Measurements from ENCODE around the gene WDPCP.
"Not testable (repeated sequence)": the region's sequence is repeated elsewhere in the genome, so short reads cannot be mapped to it uniquely, and the experiment has no call there.

WDPCP gene

DNA sequence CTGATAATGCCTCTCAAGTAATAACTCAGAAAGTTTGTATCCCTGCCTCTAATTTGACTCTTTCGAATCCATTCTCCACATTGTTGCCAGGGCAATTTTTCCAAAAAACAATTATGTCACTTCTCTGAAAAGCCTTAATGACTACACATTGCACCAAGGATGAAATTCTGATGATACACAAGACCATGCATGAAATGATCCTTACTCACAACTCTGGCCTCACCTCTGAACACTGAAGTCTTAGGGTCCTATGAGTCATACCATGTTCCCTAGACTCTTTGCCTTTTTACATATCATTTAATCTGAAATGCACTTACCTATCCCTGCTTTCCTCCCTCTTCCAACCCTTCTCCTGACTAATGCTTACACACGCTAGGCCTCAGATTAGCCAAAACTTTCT, 51.0 kb downstream of the WDPCP start:
- DNase-seq, result no peak

DNA sequence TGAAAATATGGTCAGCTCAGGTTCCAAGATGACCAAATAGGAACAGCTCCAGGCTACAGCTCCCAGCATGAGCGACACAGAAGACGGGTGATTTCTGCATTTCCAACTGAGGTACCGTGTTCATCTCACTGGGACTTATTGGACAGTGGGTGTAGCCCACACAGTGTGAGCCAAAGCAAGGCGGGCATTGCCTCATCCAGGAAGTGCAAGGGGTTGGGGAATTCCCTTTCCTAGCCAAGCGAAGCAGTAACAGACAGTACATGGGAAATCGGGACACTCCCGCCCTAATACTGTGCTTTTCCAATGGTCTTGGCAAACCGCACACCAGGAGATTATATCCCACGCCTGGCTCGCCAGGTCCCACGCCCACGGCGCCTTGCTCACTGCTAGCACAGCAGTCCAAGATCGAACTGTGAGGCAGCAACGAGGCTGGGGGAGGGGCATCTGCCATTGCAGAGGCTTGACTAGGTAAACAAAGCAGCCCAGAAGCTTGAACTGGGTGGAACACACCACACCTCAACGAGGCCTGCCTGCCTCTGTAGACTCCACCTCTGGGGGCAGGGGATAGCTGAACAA, 57.5 kb downstream of the WDPCP start:
- DNase-seq, result no peak

DNA sequence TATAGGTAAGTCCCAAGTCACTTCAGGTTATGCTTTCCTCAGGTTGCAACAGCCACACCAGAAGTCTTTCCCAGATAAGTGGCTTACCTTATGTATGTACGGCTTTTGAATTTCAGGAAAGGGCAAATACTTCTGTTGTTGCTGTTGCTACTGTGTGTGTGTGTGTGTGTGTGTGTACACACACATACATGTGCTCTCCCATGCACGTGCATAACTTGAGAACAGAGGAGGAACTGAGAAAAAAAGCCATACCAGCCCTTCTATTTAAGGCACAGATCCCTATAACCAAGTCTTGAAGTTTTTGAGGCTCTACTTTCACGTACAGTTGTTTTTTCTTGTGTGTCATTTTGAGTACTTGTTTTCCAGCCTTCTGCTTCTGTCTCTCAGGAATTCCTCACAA, 62.4 kb downstream of the WDPCP start:
- no peak for DNase-seq

DNA sequence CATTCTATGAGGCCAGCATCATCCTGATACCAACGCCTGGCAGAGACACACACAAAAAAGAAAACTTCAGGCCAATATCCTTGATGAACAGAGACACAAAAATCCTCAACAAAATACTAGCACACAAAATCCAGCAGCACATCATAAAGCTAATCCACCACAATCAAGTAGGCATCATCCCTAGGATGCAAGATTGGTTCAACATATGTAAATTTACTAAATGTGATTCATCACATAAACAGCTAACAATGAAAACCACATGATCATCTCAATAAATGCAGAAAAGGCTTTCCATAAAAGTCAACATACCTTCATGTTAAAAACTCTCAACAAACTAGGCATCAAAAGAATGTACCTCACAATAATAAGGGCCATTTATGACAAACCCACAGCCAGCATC, 65.3 kb downstream of the WDPCP start:
- DNase-seq, result no peak

DNA sequence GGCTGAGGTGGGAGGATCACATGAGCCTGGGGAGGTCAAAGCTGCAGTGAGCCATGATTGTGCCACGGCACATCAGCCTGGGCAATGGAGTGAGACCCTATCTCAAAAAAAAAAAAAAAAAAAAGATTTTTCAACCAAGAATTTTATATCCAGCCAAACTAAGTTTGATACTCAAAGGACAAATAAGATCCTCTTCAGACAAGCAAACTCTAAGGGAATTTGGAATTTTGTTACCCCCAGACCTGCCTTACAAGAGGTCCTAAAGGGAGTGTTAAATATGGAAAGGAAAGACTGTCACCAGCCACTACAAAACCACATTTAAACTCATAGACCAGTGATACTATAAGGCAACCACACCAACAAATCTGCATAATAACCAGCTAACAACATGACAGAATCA, 67.5 kb downstream of the WDPCP start:
- DNase-seq, result no peak

DNA sequence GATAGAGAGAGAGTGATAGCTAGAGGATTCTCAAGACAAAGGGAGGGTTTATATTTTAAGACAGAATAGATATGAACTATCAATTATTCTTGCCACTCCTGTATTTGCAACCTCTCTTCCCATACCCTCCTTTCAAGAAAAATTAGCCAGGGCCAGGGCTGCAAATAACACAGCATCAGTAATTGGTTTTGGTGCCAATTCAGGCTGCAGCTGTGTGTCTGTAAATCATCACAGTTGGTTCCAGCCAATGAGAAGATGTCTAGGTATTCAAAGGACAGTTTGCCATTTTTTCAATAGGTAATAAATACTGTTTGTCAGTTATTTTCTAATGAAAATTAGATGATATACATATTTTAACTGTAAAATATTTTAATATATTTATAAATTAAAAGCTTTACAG, 73.5 kb downstream of the WDPCP start:
- no peak for DNase-seq

DNA sequence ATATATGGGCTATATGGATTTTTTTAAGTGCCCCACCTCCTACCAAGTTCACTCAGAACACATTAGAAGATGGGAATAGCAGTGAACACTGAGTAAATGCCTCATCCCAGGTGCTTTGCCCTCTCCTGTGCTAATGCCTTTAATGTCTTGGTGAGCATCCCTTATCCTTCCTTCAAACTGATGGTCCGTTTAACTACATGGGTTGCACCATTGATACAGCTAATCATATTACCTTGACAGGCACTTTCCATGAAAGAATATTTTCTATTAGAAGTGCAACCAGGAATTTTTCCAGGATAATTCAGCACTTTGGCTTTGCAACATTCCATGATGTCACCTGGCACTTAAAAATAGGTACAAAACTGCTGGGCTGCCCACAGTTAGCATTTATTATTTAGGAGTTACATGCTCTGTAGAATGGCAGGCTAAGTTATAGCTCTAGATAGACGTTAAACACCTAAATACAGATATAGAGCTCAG, 74.0 kb downstream of the WDPCP start:
- DNase-seq, result no peak

DNA sequence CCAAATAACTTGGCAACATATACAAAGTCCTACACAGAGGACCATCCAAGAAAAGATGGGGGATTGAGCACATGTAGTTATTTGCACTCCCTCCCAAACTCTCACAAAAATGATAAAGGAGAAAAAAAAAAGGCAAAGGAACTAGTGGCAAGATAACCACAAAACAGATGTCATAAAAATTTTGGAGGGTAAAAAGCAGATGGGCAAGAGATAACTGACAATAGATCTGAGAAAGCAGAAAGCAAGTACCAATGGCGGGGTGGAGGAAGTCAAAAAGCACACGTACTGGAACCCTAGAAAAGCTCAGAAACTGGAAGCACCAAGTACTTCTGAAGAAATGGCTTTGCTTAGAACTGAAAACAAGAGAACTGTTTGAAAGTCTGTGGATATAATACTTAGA, 82.0 kb downstream of the WDPCP start:
- DNase-seq, result no peak

DNA sequence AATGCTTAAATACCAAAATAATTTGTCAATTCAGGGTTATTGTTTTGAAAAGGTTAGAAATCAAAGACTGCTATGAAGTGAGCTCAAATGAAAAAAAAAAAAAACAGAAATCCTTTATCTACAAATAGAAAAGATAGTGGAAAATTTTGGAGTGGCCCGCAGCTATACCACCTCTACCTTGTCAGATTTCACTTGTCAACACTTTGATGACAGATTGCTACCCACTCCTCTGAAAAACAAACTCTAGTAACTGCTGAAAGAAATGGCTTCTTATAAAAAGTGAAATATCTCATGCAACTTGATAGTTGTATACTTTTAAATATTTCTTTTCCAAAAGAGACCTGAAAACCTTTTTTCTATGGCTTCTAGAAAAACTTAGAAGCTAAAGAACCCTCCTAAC, 84.5 kb downstream of the WDPCP start:
- no peak for DNase-seq

DNA sequence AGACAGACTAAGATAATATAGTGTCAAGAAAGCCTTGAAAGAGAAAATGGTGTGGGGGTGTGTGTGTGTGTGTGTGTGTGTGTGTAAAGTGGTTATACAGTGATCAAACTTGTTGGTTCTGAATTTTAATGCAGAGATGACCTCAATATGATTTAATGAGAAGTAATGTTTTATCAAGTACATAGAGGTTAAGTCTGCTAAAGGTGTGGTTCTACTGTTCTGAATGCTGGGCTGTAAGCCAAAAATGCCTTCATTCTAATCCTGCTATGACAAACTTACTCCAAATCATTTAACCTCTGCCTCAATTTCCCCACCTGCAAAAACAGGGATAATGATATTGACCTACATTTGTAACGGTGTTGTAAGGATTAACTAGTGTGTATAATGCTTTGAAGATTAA, 87.9 kb downstream of the WDPCP start:
- DNase-seq, result no peak

DNA sequence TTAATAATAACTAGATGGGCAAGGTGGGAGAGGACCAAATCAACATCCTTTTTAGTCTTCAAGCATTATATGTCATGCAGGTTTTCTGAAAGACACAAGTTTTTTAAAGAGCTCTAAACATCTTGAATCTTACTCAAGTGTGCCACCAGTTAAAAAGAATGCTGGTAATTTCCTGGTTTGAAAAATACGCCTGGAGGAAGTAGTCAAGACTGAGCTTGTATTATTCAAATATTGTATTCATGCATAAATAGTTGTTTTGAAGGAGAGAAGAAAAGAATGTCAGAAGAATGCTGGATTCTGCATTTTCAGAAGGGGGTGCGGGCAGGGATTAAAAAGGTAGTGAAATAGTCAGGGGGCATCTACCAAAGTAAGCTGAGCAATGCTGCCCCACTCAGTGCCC, 90.7 kb downstream of the WDPCP start:
- no peak for DNase-seq

DNA sequence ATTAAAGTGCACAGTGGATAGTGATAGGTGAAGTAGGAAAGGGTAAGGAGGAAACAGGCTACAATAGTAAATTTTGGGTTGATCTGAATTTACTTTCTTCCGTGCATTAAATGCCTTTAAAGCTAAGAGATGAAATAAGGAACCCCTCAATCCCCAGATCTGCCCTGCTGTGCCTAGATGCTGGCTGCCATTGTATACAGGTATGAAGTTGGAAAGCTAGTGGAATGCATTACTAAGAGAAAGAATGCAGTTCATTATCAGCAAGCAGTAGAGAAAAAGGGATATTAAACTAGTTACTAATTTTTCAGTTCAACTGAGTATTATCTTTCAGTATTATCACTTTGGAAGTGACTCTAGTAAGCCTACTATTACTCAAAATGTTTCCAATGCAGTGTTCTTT, 93.3 kb downstream of the WDPCP start:
- DNase-seq, result no peak

DNA sequence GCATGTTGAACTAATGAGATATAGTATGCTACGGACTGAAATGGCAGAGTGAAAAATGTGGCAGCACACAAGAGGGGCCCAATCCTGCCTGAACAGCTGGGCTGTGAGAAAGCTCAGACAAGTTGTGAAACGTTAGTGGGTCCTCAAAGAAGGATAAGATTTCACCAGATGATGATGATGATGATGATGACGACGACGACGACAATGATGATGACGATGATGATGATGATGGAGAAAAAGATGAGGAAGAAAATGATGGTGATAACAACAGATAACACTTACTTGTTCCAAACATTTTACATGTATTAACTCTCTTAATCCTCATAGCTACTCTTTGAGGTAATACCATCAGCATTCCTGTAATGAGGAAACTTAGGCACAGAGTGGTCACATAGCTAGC, 94.2 kb downstream of the WDPCP start:
- no peak for DNase-seq

DNA sequence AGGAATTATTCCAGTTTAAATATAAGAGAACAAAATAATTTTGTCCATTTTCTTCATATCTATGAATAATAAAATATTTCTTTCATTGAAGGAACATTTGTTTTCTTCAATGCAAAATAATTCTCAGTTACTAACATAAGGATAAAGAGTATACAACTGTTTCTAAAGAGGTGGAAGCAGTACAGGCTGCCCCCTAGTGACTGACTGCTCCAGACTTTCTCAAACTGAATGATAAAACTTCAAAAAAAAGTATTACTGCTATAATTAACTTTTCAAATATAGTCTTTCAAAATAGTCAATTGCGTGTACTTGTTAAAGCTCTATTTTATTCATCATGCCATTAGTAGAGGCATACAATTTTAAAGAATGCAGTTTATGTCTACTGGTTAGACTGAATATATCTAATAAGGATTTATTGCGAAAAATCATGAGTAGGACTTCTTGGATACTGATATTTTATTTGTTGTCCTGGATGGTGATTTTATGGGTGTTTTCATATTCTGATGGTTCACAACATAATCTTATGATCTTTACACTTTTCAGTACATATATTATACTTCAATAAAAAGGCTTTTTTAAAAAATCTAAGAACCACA, 100.1 kb downstream of the WDPCP start:
- DNase-seq, result peak; percentile 5

DNA sequence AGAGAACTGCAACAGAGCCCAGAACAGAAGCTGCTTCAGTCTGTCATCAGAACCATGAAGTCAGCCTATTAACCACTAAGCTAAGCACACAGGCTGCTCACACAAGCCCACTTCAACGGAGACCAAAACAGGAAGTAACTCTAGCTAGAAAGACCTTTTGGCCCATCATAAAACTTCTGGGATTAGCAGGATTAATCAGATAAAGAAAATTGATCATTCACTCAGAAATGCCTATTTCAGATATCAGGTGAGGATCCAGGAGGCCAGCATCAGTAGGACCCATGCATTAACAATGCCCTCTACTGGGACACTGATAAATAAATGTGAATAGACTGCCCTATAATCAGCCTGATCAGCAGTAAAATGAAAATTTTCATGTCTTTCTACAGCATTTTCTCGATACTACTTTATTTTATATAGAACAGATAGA, 101.4 kb downstream of the WDPCP start:
- DNase-seq, result no peak

DNA sequence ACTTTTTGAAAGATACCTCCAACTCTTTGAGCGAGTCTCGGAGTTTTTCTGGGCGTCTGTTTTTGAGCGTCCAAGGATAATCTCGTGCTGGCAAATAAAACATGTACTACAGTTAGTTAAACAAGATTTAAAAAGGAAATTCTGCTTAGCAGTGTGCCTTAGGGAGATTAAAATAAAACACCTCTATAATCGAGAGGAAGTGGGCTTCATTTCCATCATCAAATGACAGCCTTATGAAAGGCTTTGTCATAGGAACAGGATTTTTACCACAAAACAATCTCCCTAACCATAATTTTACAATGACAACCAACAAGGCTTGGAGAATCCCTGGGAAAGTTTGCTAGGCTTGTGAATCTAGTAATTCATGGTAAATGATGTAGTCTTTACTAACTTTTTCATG, 103.4 kb downstream of the WDPCP start:
- no peak for DNase-seq

DNA sequence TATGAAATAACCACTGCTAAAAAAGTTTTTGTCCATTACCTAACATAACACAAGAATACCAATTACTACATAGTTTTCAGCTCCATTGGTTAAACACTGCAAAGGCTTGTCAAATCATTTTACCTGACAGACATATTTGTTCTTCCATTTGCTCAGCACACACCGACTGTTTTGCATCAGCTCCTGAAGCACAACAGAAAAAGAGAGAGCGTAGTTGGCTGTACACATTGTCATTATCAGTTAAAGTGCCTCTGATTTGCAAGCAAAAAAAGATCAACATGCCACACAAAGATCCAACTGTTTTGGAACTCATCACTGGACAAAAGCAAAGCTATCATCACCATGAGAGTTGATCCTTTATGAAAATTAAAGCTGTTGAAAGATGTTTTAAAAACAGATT, 103.8 kb downstream of the WDPCP start:
- DNase-seq, result no peak

DNA sequence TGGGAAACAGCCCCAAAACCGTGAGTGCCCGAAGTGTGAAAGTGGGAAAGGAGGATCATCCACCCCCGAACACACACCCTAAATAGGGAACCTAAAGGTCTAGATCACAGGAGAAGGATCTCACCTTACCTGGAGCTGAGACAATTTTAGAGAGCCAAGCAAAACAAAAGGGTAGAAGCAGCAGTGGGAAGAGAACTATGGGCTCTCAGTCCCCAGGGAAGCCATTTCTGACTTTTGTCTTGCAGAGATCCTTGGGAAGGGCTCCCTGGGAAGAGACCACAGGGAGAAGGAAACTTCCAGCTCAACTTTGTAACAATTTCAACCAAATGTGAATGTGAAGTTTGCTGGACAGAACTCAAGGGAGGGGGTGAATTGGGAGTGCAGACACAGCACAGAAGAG, 110.6 kb downstream of the WDPCP start:
- DNase-seq, result no peak

DNA sequence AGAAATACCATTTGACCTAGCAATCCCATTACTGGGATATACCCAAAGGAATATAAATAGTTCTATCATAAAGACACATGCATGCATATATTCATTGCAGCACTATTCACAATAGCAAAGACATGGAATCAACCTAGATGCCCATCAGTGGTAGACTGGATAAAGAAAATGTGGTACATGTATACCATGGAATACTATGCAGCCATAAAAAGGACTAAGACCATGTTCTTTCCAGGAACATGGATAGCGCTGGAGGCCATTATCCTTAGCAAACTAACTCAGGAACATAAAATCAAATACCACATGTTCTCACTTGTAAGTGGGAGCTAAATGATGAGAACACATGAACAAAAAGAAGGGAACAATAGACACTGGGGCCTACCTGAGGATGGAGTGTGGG, 119.0 kb downstream of the WDPCP start:
- not testable (repeated sequence) for DNase-seq

DNA sequence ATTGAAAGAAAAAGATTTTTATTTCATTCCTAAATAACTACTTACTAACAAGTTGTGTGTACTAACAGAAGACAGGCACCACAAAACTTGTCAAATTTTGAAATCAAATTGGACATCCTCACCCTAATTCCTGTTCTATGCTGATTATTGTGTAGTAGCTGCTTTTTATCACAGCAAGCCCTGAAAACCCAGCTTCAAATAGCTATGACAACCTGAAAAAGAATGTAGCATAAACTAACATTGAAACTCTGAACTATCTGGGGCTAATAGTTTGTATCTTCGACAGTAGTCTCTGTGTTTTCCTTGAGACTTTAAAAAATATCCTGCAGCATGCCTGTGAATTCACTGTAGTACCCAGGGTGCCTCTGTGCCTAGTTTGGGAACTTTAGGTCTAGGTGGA, 122.6 kb downstream of the WDPCP start:
- no peak for DNase-seq

DNA sequence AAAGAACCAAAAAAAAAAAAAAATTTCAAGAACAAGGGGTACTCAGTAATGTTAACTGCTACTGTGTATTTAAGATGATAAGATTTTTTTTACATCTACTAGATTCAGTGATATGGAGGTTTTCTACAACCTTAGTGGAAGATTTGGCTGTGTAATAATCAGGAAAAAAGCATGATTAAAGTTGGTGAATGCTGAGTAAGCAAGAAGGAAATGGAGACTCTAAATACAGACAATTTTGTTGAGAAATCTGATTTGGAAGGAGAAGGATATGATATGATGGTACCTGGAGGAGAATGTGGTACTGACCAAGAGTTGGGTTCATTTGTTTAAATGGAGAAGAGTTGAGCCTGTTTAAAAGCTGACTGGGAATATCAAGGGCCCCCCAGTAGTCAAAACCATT, 125.1 kb downstream of the WDPCP start:
- no peak for DNase-seq

DNA sequence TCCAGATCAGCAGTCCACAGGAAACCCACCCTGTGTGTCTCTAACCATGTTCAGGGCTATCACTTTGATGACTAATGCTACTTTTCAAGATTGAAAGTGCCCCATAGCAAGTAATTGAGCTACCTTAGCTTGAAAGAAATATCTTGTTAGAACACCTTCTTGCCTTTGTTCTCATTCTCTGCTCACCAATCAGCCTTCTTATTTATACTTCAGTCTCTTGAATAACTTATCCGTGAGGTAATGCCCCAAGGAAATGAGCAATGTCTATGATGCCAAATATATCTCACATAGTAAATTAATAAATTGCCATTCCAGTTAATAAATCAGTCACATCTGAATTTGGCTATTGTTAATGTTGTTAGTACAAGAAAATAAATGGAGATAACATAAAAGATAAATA, 141.6 kb downstream of the WDPCP start:
- no peak for DNase-seq

DNA sequence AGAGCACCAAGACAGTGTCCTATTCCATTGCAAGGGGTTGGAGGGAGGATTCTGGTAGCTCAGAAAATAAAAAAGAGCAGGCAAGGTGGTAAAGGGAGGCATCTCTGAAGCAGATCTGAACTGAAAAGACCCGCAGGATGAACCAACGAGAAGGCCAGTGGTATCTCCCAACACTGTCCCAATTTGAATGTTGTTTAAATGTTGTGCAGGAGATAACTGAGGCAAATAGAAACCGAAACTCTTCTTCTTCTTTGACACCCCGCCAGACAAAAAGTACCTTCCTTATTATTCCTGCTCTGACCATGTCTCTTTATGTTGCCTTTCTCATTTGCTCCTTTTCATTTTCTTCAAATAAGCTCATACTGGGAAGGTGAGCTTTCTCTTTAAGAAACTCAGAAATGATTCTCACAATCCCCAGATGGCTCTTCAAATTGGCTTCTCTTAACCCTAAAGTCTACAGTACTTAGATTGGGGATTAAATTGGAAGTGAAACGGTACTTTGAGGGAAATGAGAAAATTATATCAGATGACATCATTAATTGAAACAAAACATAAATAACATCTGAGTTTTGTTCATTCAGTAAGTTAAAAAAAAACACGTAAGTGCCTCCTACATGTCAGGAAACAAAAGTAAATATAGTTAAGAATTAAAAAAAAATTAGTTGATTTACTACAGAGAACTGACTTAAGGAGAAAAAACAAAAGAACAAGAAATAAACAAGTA, 143.6 kb downstream of the WDPCP start:
- DNase-seq, result no peak

DNA sequence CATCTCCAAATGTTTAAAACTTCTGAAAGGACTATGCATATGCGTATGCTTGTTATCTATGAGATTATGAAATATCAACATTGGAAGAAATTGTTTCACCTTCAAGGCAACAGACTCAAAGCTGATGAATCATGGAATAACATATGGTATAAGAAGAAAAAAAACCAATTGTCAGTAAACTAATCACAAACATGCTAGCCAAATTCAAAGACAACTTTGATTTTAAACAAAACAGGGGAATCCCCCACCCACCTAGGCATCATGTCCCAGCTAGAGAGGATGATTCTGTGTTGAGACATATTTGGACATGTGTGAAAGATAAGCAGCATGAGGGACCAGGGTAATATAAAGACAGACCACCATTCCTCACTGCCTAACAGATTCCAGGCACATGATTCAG, 147.7 kb downstream of the WDPCP start:
- DNase-seq, result no peak

DNA sequence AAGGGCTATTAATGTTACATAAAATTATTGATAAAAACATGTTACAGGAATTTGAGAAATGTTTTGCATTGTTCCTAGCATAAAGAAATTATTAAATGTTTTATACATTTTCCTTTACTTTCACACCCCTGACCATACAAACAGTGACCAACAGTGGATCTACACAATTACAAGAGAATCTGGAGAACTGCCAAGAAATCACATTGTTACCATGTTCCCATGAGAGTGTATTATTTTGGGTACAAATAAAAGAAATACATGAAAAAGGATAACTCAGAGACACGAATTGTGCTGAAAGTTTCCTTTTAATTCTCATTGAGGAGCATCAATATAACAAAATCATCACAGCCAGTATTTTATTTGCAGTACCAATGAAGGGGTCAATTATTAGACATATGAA, 150.1 kb downstream of the WDPCP start:
- DNase-seq, result no peak

Data from GF-D8 (cell line).